ENCODE measurements around the gene TNNC2.

DNA sequence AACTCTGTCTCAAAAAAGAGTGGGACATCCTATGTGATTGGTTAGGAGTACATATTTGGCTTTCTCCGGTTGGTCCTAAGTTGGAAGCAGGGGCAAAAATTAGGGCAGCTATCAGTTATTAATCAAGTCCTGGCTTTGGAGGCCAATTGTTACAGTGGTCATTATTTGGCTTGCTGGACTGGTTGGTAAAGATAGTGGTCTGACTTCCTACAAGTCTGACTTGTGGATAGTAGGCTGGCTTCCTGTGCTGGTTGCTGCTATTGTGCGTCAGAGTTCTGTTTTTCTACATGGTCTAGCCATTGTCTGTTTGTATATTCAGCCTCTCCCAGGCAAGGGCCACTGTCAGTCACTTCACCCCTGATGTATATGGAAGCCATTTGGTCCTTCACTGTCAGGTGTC lies 23.1 kb upstream of the TNNC2 start:
- TF ChIP-seq, protein P1, sequence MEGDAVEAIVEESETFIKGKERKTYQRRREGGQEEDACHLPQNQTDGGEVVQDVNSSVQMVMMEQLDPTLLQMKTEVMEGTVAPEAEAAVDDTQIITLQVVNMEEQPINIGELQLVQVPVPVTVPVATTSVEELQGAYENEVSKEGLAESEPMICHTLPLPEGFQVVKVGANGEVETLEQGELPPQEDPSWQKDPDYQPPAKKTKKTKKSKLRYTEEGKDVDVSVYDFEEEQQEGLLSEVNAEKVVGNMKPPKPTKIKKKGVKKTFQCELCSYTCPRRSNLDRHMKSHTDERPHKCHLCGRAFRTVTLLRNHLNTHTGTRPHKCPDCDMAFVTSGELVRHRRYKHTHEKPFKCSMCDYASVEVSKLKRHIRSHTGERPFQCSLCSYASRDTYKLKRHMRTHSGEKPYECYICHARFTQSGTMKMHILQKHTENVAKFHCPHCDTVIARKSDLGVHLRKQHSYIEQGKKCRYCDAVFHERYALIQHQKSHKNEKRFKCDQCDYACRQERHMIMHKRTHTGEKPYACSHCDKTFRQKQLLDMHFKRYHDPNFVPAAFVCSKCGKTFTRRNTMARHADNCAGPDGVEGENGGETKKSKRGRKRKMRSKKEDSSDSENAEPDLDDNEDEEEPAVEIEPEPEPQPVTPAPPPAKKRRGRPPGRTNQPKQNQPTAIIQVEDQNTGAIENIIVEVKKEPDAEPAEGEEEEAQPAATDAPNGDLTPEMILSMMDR (IDR thresholded peaks at IDR 0.05): no peak
- no peak for TF ChIP-seq EP300 (IDR thresholded peaks at IDR 0.05)
